GM12865 (cell line): ENCODE measurements around the gene RFTN1.
"Not testable (repeated sequence)": the region's sequence is repeated elsewhere in the genome, so short reads cannot be mapped to it uniquely, and the experiment has no call there.

Experiments used
- DNase-seq: peaks from one replicate; pipeline ENCODE4 v3.0.0; 2010; ENCODE audit warnings: low read depth
- H3K4me3 ChIP-seq: 2 replicates; pipeline ENCODE4 v1.5.1; 2011; ENCODE audit warnings: mild to moderate bottlenecking, low read depth, low read length, control low read depth
- TF ChIP-seq, protein P1 (sequence below): IDR thresholded peaks from 2 replicates; pipeline ENCODE4 v1.5.1; 2011; ENCODE audit warnings: low read length, control low read depth, low read depth, inconsistent platforms; ENCODE audit not compliant: insufficient read depth; ENCODE audit errors: missing control alignments

RFTN1 gene

GRCh38 chr3:16494094-16494493 is 19.4 kb downstream of the RFTN1 start:
- DNase-seq: no peak
- TF ChIP-seq, protein P1, sequence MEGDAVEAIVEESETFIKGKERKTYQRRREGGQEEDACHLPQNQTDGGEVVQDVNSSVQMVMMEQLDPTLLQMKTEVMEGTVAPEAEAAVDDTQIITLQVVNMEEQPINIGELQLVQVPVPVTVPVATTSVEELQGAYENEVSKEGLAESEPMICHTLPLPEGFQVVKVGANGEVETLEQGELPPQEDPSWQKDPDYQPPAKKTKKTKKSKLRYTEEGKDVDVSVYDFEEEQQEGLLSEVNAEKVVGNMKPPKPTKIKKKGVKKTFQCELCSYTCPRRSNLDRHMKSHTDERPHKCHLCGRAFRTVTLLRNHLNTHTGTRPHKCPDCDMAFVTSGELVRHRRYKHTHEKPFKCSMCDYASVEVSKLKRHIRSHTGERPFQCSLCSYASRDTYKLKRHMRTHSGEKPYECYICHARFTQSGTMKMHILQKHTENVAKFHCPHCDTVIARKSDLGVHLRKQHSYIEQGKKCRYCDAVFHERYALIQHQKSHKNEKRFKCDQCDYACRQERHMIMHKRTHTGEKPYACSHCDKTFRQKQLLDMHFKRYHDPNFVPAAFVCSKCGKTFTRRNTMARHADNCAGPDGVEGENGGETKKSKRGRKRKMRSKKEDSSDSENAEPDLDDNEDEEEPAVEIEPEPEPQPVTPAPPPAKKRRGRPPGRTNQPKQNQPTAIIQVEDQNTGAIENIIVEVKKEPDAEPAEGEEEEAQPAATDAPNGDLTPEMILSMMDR: no peak
- H3K4me3 ChIP-seq: no peak overlapping the region

DNA sequence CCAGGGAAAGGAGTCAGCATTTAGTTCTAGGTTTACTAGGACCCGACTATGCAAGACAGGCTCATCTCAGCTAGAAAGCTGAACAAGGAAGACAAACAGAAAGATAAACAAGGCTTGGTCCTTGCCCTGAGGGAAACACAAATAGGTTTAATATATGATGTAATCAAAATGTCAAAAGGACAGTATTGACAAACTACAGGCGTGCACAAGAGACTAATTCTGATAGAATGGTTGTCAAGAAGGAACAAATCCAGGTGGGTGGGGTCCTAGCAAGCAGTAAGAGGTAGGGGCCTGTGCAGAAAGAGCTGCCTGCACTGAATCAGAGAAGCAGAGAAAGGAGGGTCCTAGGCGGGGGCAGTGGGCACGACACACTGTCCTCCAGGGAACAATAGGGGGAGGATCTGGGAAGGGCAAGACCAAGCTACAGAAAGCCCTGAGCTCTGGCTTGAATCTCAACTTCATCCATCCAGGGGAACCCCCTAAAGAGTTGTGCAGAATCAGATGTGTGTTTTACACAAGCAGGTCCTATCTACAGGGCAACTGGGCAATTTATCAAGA is 23.4 kb downstream of the RFTN1 start:
- TF ChIP-seq, protein P1: no peak
- no peak overlapping the region for H3K4me3 ChIP-seq
- DNase-seq: no peak

GRCh38 chr3:16489326-16490061 is 24.0 kb downstream of the RFTN1 start:
- DNase-seq, H3K4me3 ChIP-seq: not testable (repeated sequence)

DNA sequence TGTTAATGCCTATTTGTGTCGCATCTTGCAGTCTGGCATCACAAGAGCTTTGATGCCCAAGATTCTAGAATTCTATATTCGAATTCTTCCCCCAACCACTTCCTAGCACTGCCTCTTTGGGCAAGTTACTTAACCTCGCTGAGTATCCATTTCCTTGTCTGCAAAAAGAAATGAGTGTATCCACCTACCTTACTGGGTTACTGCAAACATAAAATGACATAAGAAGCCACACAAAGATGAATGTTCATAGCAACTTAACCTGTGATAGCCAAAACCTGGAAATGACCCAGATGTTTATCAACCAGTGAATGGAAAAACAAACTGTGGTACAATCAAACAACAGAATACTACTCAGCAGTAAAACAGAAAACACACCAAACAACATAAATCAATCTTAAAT is 24.9 kb downstream of the RFTN1 start:
- TF ChIP-seq, protein P1: no peak
- DNase-seq: no peak
- H3K4me3 ChIP-seq: no peak overlapping the region

DNA sequence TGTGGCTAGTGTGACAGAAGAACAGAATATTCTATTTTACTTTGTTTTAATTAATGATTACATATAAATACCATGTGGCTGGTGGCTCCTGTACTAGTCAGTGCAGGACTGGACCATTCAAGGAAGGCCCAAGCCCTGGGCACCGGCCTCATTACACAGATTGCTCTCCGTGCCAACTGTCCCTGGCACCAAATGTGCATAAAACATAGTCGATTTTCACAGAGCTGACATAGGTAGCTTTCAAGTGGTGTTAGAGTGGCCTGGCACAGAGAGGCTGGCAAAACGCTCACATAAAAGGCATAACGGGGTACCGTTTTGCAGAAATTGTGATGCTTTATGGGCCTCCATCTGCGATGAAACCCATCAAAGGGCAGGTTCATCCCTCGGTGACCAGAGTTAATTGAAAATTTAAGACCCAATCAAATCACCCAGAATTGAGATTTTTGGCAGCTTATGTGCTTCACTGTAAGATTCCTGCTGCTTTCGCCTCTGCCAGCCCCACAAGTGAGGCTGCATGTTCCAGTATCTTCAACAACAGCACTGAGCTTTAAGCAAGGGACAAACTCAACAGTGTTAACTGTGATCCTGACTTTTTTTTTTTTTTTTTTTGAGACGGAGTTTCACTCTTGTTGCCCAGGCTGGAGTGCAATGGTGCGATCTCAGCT is 25.9 kb downstream of the RFTN1 start:
- H3K4me3 ChIP-seq: no peak overlapping the region
- DNase-seq: no peak
- TF ChIP-seq, protein P1: no peak

DNA sequence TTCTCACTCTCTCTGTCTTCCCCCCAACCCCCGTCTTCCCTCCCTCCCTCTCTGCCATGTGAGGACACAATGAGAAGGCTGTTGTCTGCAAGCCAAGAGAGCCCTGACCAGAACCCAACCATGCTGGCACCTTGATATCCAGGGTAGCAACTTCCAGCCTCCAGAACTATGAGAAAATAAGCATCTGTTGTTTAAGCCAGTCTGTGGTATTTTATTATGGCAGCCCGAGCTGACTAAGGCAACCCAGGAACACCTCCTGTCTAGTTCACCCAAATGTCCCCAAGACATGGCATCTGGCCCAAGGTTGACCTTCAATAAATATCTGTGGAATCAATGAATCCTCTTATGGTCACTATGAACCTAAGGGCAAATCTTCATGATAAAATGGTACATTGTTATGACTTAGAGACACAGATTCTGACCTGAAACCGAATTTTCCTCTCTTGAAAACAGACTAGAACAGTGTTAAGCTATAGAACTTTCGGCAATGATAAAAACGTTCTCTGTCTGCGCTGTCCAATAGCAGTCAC is 26.5 kb downstream of the RFTN1 start:
- TF ChIP-seq, protein P1: no peak
- H3K4me3 ChIP-seq: no peak overlapping the region
- DNase-seq: no peak

- DNase-seq: no peak
- TF ChIP-seq, protein P1: no peak
- H3K4me3 ChIP-seq: no peak overlapping the region
Measured at GRCh38 chr3:16486201-16486600, 27.3 kb downstream of the RFTN1 start.
